KMS-11 (cell line): ENCODE measurements around the gene PARVA.

ENCODE experiments used
- H2AFZ ChIP-seq: fragments of 200-600 bp; sonication (generic); 2 replicates; pipeline ENCODE4 v1.6.1; 2016; ENCODE audit warnings: antibody characterized with exemption, mixed run types, low read depth
- H3K27ac ChIP-seq: fragments of 200-600 bp; sonication (generic); 2 replicates; pipeline ENCODE4 v1.6.1; 2016; ENCODE audit warnings: mild to moderate bottlenecking, mixed run types
- H3K27me3 ChIP-seq: fragments of 200-600 bp; sonication (generic); 2 replicates; pipeline ENCODE4 v1.6.1; 2017; ENCODE audit warnings: mild to moderate bottlenecking, low read depth, mixed run types, moderate library complexity; ENCODE audit not compliant: insufficient read depth
- H3K36me3 ChIP-seq: fragments of 200-600 bp; sonication (generic); 2 replicates; pipeline ENCODE4 v1.6.1; 2017; ENCODE audit warnings: mild to moderate bottlenecking, mixed run types; ENCODE audit not compliant: insufficient read depth
- H3K4me1 ChIP-seq: fragments of 200-600 bp; sonication (generic); 2 replicates; pipeline ENCODE4 v1.6.1; 2016; ENCODE audit warnings: mild to moderate bottlenecking, low read depth, mixed run types; ENCODE audit not compliant: poor library complexity, severe bottlenecking
- H3K4me2 ChIP-seq: fragments of 200-600 bp; sonication (generic); 2 replicates; pipeline ENCODE4 v1.7.0; 2016; ENCODE audit warnings: mild to moderate bottlenecking, mixed run types
- H3K4me3 ChIP-seq: fragments of 200-600 bp; sonication (generic); IDR thresholded peaks from 2 replicates; pipeline ENCODE4 v1.6.1; 2017; ENCODE audit warnings: low read depth, low read length, mixed read lengths; ENCODE audit not compliant: insufficient read depth
- H3K79me2 ChIP-seq: fragments of 200-600 bp; sonication (generic); 2 replicates; pipeline ENCODE4 v1.6.1; 2016; ENCODE audit warnings: low read depth, mixed run types; ENCODE audit not compliant: insufficient read depth
- H3K9ac ChIP-seq: fragments of 200-600 bp; sonication (generic); 2 replicates; pipeline ENCODE4 v1.6.1; 2016; ENCODE audit warnings: mild to moderate bottlenecking, mixed run types
- H4K20me1 ChIP-seq: fragments of 200-600 bp; sonication (generic); 2 replicates; pipeline ENCODE4 v1.6.1; 2016; ENCODE audit warnings: mild to moderate bottlenecking, mixed run types; ENCODE audit not compliant: insufficient read depth
- TF ChIP-seq, protein P1 (sequence below): fragments of 200-600 bp; sonication (generic); conservative IDR thresholded peaks from 2 replicates; pipeline ENCODE4 v1.6.1; 2017; ENCODE audit warnings: low read depth, mild to moderate bottlenecking, antibody characterized with exemption, low read length, moderate library complexity, mixed read lengths

The PARVA gene

DNA sequence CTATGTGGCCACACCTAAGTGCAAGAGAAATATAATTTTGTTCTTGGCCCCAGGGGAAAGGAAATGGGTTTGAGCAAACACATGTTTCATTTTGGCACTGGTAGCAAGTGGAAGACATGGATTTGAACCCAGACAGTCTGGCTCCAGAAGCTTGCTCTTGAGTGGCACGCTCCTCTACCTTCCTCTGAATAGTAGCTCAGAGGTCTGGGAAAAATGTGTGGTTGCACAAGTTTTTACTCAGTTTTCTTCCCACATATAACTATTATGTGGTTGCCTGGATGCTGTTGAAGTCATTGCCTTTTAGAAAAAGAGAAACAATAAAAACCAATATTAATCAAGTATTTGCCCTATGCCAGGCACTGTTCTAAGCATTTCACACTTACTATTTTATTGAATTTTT is 16.3 kb downstream of the PARVA start:
- no peak overlapping the region for H3K9ac ChIP-seq
- no peaks in the 10 kb centered on the region for H3K27me3 ChIP-seq
- no peaks in the 10 kb centered on the region for H3K79me2 ChIP-seq
- H4K20me1 ChIP-seq = no peaks in the 10 kb centered on the region
- no peaks in the 10 kb centered on the region for H3K4me1 ChIP-seq
- TF ChIP-seq, protein P1, sequence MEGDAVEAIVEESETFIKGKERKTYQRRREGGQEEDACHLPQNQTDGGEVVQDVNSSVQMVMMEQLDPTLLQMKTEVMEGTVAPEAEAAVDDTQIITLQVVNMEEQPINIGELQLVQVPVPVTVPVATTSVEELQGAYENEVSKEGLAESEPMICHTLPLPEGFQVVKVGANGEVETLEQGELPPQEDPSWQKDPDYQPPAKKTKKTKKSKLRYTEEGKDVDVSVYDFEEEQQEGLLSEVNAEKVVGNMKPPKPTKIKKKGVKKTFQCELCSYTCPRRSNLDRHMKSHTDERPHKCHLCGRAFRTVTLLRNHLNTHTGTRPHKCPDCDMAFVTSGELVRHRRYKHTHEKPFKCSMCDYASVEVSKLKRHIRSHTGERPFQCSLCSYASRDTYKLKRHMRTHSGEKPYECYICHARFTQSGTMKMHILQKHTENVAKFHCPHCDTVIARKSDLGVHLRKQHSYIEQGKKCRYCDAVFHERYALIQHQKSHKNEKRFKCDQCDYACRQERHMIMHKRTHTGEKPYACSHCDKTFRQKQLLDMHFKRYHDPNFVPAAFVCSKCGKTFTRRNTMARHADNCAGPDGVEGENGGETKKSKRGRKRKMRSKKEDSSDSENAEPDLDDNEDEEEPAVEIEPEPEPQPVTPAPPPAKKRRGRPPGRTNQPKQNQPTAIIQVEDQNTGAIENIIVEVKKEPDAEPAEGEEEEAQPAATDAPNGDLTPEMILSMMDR = no peak
- H2AFZ ChIP-seq = no peak overlapping the region
- H3K4me3 ChIP-seq = no peak overlapping the region
- H3K27ac ChIP-seq = no peak overlapping the region
- H3K36me3 ChIP-seq = no peaks in the 10 kb centered on the region
- no peak overlapping the region for H3K4me2 ChIP-seq

DNA sequence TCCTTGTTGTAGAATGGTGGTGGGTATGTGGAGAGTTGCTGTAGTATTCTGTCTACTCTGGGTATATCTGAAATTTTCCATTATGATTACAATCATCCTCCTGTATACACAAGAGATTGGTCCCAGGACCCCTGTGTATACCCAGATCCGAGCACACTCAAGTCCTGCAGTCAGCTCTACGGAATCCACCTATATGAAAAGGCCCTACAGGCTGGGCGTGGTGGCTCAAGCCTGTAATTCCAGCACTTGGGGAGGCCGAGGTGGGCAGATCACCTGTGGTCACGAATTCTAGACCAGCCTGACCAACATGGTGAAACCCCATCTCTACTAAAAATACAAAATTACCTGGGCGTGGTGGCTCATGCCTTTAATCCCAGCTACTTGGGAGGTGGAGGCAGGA is 17.2 kb downstream of the PARVA start:
- Histone ChIP-seq H3K4me3 (no peak overlapping the region), H3K9ac (no peak overlapping the region), H3K27ac (no peak overlapping the region), H3K36me3 (no peaks in the 10 kb centered on the region), H3K4me2 (no peak overlapping the region), H3K79me2 (no peaks in the 10 kb centered on the region), H3K4me1 (no peaks in the 10 kb centered on the region), H4K20me1 (no peaks in the 10 kb centered on the region), H3K27me3 (no peaks in the 10 kb centered on the region), H2AFZ (no peak overlapping the region)
- TF ChIP-seq, protein P1 = no peak

DNA sequence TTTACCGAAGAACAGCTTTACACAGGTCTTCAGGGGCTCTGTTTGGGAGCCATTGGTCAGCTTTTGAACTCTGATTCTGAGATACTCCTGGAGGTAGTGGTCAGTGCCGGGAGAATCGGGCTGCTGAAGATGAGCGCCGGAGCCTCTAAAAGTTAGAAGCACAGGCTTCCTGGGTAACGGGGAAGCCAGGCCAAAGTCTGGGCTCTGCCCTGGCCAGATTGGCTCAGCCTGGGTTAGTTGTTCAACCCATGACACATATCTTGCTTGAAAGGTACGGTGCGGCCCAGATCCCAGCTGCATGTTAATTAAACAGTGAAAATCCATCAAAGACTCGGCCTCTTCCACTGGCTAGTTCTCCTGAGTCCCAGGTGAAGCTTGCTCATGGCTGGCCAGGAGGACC is 18.0 kb downstream of the PARVA start:
- Histone ChIP-seq H3K27ac (no peak overlapping the region), H3K9ac (no peak overlapping the region), H3K4me2 (no peak overlapping the region), H3K27me3 (no peaks in the 10 kb centered on the region), H4K20me1 (no peaks in the 10 kb centered on the region), H2AFZ (no peak overlapping the region), H3K79me2 (no peaks in the 10 kb centered on the region), H3K4me1 (no peaks in the 10 kb centered on the region), H3K36me3 (no peaks in the 10 kb centered on the region), H3K4me3 (no peak overlapping the region)
- TF ChIP-seq, protein P1 = no peak

DNA sequence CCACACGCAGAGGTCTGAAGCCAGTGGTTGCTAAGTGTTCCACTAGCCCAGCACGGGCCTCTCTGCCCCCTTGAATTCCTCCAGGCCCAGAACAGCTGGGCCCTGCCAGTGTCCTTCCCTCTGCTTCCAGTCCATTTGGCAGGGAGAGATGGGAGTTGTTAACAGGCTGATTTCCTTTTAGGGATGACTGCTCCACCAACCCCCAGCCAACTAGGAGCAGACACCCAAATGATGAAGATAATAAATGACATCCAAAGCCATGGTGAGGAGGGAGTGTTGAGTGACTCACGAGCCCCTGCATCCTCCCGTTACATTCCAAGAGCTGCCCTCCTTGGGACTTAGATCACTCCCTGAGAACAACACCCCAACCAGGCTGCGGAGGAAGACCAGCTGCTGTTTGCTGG is 20.6 kb downstream of the PARVA start:
- H3K9ac ChIP-seq = no peak overlapping the region

More for the DNA sequence above, 20.6 kb downstream of the PARVA start:
- Histone ChIP-seq H3K4me1 (no peaks in the 10 kb centered on the region), H3K4me2 (no peak overlapping the region), H2AFZ (no peak overlapping the region), H4K20me1 (no peaks in the 10 kb centered on the region), H3K27ac (no peak overlapping the region), H3K4me3 (no peak overlapping the region), H3K36me3 (no peaks in the 10 kb centered on the region), H3K27me3 (no peaks in the 10 kb centered on the region), H3K79me2 (no peaks in the 10 kb centered on the region)
- TF ChIP-seq, protein P1 = no peak
